Esophagus squamous epithelium (tissue), 5 donors: Measurements from ENCODE around the gene PQBP1. TPM values are rescaled to one million over a fixed set of nuclear protein-coding genes. Genes with fewer than 3 reads are reported as not detected.

ENCODE experiments used
- DNase-seq: peaks from one replicate; lab custom pipeline; 2025; lab: John Stamatoyannopoulos, UW
- H3K27ac ChIP-seq, 4 donors: fragments of 200-600 bp; sonication (generic); one replicate each; pipeline ENCODE4 v1.5.1; 2016 to 2019; ENCODE audit warnings: mild to moderate bottlenecking in 1 of 4
- H3K27me3 ChIP-seq, 4 donors: fragments of 200-600 bp; sonication (generic); 1 replicate in 3 of 4; 2 replicates in 1 of 4; pipeline versions ENCODE4 v1.5.1 to v1.6.0; 2017 to 2021; ENCODE audit warnings: antibody characterized with exemption in 1 of 4
- H3K36me3 ChIP-seq, 3 donors: fragments of 200-600 bp; sonication (generic); one replicate each; pipeline ENCODE4 v1.5.1; 2016 to 2019
- H3K4me1 ChIP-seq, 3 donors: fragments of 200-600 bp; sonication (generic); one replicate each; pipeline ENCODE4 v1.5.1; 2017 to 2019
- H3K4me3 ChIP-seq, 4 donors: fragments of 200-600 bp; sonication (generic); 1 replicate in 3 of 4; 2 replicates in 1 of 4; pipeline ENCODE4 v1.5.1; 2016 to 2019; ENCODE audit warnings: mild to moderate bottlenecking in 2 of 4, moderate library complexity in 1 of 4
- H3K9me3 ChIP-seq, 3 donors: fragments of 200-600 bp; sonication (generic); one replicate each; pipeline ENCODE4 v1.5.1; 2016 to 2019
- POLR2A ChIP-seq, 4 donors: fragments of 450-650 bp; IDR thresholded peaks; one replicate each; pipeline ENCODE4 v1.6.1; 2017; ENCODE audit warnings: antibody characterized with exemption in 4 of 4, mild to moderate bottlenecking in 4 of 4, moderate library complexity in 3 of 4
- WGBS, 2 donors: methylation state at CpG; one replicate each; pipeline ENCODE4 v1.1.5; 2018; 5-methylcytosine and 5-hydroxymethylcytosine counted together
- intact Hi-C: fragments of 100-400 bp; cut with DNase I; formaldehyde crosslinking; loops from one replicate; pipeline ENCODE4 v1.15.0; 2022
- total RNA-seq, 4 donors: library from RNA; depleted of rRNA; stranded (reverse); fragments of >200 nt; gene quantifications; one replicate each; pipeline ENCODE4 v1.1.0, GENCODE V29; 2016
- TF ChIP-seq, protein P1 (sequence below), 6 experiments: fragments of 450-650 bp in 4 of 6; fragments of 200-600 bp in 2 of 6; sonication (generic) in 2 of 6; IDR thresholded peaks; one replicate each; pipeline ENCODE4 v1.5.1; 2016 to 2019; ENCODE audit warnings: antibody characterized with exemption in 6 of 6, mild to moderate bottlenecking in 4 of 6, moderate library complexity in 4 of 6
- donor health status: DM: yes; HTN: yes; CAD: no.

The PQBP1 gene
- total RNA-seq, 4 donors from 2014 or later, result 45.3 to 87.4 (median 53.0) TPM

DNA sequence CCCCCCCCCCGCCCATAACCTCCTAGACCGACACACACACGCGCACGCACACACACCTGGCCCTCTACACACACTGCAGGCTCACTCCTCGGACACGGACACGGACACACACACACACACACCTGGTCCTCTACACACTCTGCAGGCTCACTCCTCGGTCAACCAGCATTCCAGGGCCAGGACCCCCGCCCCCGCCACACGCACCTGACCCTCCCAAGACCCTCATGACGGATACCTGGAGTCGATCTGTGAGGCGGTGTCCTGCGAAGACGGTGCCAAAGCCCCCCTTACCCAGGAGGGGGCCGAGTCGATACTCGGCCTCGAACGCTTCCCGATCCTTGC lies 20.5 kb downstream of the PQBP1 start:
- DNase-seq, result peak; percentile 12
- Histone ChIP-seq H3K27me3 (no peaks in the 10 kb centered on the region), H3K4me3 (peak overlapping the region; percentile 50 to 71 (median 64)), H3K9me3 (no peaks in the 10 kb centered on the region), H3K27ac (peak overlapping the region; percentile 79 to 90 (median 90)), H3K4me1 (peaks cover 0 to 37% (median 0%) of the 10 kb centered on the region in 3 donors), H3K36me3 (peaks cover 0 to 45% (median 0%) of the 10 kb centered on the region in 3 donors)
- 16% methylated on average over 8 of the region's 23 CpGs; no CpG with 5 or more reads in 1 of the 2 donors for WGBS, 2 donors
- TF ChIP-seq POLR2A (IDR thresholded peaks at IDR 0.05), result no peak
- TF ChIP-seq, protein P1, sequence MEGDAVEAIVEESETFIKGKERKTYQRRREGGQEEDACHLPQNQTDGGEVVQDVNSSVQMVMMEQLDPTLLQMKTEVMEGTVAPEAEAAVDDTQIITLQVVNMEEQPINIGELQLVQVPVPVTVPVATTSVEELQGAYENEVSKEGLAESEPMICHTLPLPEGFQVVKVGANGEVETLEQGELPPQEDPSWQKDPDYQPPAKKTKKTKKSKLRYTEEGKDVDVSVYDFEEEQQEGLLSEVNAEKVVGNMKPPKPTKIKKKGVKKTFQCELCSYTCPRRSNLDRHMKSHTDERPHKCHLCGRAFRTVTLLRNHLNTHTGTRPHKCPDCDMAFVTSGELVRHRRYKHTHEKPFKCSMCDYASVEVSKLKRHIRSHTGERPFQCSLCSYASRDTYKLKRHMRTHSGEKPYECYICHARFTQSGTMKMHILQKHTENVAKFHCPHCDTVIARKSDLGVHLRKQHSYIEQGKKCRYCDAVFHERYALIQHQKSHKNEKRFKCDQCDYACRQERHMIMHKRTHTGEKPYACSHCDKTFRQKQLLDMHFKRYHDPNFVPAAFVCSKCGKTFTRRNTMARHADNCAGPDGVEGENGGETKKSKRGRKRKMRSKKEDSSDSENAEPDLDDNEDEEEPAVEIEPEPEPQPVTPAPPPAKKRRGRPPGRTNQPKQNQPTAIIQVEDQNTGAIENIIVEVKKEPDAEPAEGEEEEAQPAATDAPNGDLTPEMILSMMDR (IDR thresholded peaks at IDR 0.05), result no peak
- intact Hi-C loops, result no loop called here

DNA sequence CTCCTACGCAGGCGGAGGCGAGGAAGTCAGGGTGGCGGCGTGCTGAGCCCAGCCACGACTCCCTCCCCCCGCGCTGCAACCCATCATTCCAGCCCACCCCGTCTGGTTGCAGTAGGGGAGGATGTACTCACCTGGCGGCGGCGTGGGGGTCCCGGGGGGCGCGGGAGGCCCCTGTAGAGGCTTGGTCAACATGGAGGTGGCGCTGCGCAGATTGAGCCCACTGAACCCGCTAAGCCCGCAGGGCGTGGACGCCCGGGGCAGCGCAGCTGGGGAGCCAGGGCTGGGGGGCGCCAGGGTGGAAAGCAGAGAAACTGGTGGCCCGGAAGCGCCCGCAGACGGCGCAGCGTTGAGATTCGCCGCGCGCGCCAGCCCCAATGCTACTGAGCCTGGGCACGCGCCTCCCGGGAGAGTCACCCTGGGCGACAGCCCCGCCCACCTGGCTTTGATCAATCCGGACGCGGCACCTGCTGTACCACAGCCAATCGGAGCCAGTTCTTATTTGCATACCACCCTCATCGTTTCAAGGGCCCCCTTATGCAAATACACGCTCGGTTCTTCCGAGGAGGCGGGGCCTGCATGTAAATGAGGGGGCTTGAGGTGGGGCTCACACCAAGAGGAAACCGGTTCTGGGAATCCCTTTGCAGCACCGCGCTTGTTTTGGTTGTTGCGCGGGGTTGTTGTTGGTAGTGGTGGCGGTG lies 21.1 kb downstream of the PQBP1 start, which contains the start of gene PIM2:
TSS of gene PIM2 (minus strand) at position 382 of the 698 bp plus-strand sequence. CDS start at position 192, 190 bp downstream.
- WGBS, 2 donors, result 4% methylated on average over 11 of the region's 55 CpGs; no CpG with 5 or more reads in 1 of the 2 donors
- H3K9me3 ChIP-seq, result no peaks in the 10 kb centered on the region
- intact Hi-C loops, result no loop called here
- peaks cover 0 to 37% (median 0%) of the 10 kb centered on the region in 3 donors for H3K4me1 ChIP-seq
- peak within 1 kb of the TSS; percentile 79 to 90 (median 90) for H3K27ac ChIP-seq
- H3K27me3 ChIP-seq, result no peaks in the 10 kb centered on the region
- H3K4me3 ChIP-seq, result peak within 1 kb of the TSS; percentile 50 to 71 (median 64)
- peaks cover 0 to 48% (median 0%) of the 10 kb centered on the region in 3 donors for H3K36me3 ChIP-seq
- TF ChIP-seq POLR2A (IDR thresholded peaks at IDR 0.05), result peak in 3 of 4 donors; percentile 64 to 96 (median 84)
- TF ChIP-seq, protein P1 (IDR thresholded peaks at IDR 0.05), result no peak
- peak; percentile 75 for DNase-seq

DNA sequence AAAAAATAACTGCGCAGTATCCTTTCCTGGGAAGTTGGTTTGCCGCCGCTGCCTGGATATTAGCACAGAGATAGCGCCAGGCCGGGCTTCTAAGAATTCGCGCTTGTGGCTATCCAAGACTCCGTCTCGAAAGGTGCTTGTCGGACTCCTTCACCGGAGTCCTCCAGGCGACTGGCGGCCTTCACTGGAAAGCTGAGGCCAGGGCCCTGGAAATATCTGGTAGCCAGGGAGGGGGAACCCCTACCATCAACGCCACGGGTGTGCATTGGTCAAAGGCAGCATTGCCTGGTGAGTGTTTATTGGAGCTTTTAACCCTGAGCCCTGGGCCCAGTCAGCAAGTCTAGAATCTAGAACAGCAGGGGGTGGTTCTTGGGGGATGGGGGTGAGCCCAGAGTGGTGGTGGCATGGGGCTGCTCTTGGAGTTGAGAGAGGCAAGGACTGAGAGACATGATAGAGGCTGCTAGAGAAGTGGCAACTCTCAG lies 21.7 kb downstream of the PQBP1 start:
- Histone ChIP-seq H3K4me3 (peak overlapping the region; percentile 50 to 71 (median 64)), H3K27me3 (no peaks in the 10 kb centered on the region), H3K27ac (peak overlapping the region; percentile 79 to 90 (median 90)), H3K9me3 (no peaks in the 10 kb centered on the region), H3K36me3 (peaks cover 0 to 48% (median 0%) of the 10 kb centered on the region in 3 donors), H3K4me1 (peaks cover 0 to 37% (median 0%) of the 10 kb centered on the region in 3 donors)
- intact Hi-C loops, result no loop called here
- no peak for TF ChIP-seq POLR2A (IDR thresholded peaks at IDR 0.05)
- TF ChIP-seq, protein P1 (IDR thresholded peaks at IDR 0.05), result no peak
- DNase-seq, result no peak
- 0 to 12% methylated on average over 2 to 3 of the region's 15 CpGs for WGBS, 2 donors

DNA sequence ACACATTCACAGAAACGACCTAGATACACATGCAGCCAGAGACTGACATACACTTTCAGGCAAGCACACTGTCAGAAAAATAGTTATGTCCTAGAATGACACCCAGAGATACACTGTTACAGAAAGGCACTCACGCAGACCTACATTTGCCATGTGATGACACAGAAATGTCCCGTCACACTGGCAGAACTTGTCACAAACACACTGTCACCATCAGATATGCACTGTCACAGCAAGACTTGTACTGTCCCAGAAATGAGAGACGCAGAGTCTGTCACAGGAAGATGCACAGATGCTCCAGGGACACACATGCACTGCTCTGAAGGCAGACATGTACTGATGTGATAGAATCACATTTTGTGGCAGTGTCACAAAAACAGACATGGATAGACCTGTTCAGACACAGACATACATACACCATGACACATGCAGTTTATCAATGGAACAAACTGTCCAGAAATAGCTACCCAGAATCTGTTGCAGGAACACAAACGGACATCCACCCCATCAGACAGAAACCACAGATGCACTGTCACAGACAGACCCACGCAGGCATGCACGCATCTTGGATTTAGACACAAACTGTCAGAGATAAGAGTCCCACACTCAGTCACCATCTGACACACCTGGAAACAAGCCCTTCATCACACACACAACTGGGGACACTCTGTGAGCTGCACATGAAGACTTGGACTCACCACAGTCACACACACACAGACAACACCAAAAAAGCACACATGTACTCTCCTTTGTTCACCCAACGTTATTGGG lies 22.4 kb downstream of the PQBP1 start:
- peak overlapping the region; percentile 79 to 90 (median 90) for H3K27ac ChIP-seq
- 20 to 37% methylated on average over 3 to 8 of the region's 8 CpGs for WGBS, 2 donors
- no peak for DNase-seq
- H3K9me3 ChIP-seq, result no peaks in the 10 kb centered on the region
- peaks cover 0 to 48% (median 0%) of the 10 kb centered on the region in 3 donors for H3K36me3 ChIP-seq
- peaks cover 0 to 37% (median 0%) of the 10 kb centered on the region in 3 donors for H3K4me1 ChIP-seq
- H3K27me3 ChIP-seq, result no peaks in the 10 kb centered on the region
- peak overlapping the region in 2 of 4 donors; percentile 64 to 71 for H3K4me3 ChIP-seq
- intact Hi-C loops, result no loop called here
- TF ChIP-seq, protein P1 (IDR thresholded peaks at IDR 0.05), result no peak
- no peak for TF ChIP-seq POLR2A (IDR thresholded peaks at IDR 0.05)
